HCT116 (cell line): ENCODE results near the gene LAMTOR5. TPM values are rescaled to one million over a fixed set of nuclear protein-coding genes. Genes with fewer than 3 reads are reported as not detected.

ENCODE experiments used
- ATAC-seq: fragments of 200-7000 bp; cut with Tn5 transposase; 2 replicates; pipeline ENCODE4 v1.9.1; 2020; ENCODE audit warnings: mild to moderate bottlenecking, moderate library complexity
- BruUV-seq: library from RNA; stranded (reverse); fragments of 400-500 nt; replicated peaks from 2 replicates; lab custom pipeline; 2021; lab: Mats Ljungman, UMichigan
- CTCF ChIA-PET: fragments of 300-600 bp; sonication (Branson Sonifier 250); formaldehyde crosslinking; loops from one replicate; lab custom pipeline; 2021; ENCODE audit warnings: antibody characterized with exemption; lab: Charles Lee
- POLR2A ChIA-PET: fragments of 300-600, 350-600 bp; sonication (Branson Sonifier 250); formaldehyde crosslinking; loops from one replicate; lab custom pipeline; 2021; ENCODE audit warnings: antibody characterized with exemption; lab: Charles Lee
- RAD21 ChIA-PET, 2 experiments: fragments of 300-600 bp; sonication (Branson Sonifier 250); formaldehyde crosslinking; loops; one replicate each; lab custom pipeline; 2023; ENCODE audit warnings: low total read pairs in 2 of 2; ENCODE audit not compliant: uncharacterized antibody in 2 of 2, unreplicated experiment in 2 of 2, low non-redundant PET in 1 of 2; lab: Charles Lee
- DNase-seq: peaks from one replicate; pipeline ENCODE4 v3.0.0-alpha.2; 2010; ENCODE audit warnings: low read depth, low spot score
- H2AFZ ChIP-seq: fragments of 200-600 bp; shearing (Covaris generic), sonication (generic); 2 replicates; pipeline ENCODE4 v1.6.1; 2017; ENCODE audit warnings: low read depth, mixed run types, mixed read lengths, antibody characterized with exemption, low read length; ENCODE audit not compliant: poor library complexity, severe bottlenecking
- H3K27ac ChIP-seq: 2 replicates; pipeline ENCODE4 v1.5.1; 2012; ENCODE audit warnings: low read depth, low read length
- H3K27me3 ChIP-seq: fragments of 200-600 bp; sonication (generic); 2 replicates; pipeline ENCODE4 v1.6.1; 2016; ENCODE audit warnings: mixed run types, low read length, mixed read lengths; ENCODE audit not compliant: insufficient read depth
- H3K36me3 ChIP-seq, 2 experiments: fragments of 200-500 bp in 1 of 2; fragments of 200-600 bp in 1 of 2; sonication (Bioruptor generic) in 1 of 2; sonication (generic) in 1 of 2; 2 replicates each; pipeline versions ENCODE4 v1.5.1 to v1.6.1; 2014 to 2016; ENCODE audit warnings: low read length in 2 of 2, inconsistent platforms in 1 of 2, mixed read lengths in 1 of 2, mixed run types in 1 of 2; ENCODE audit not compliant: insufficient read depth in 2 of 2, control insufficient read depth in 1 of 2
- H3K4me1 ChIP-seq, 2 experiments: fragments of 200-600 bp in 1 of 2; sonication (generic) in 1 of 2; 2 replicates each; pipeline versions ENCODE4 v1.5.1 to v1.6.1; 2012 to 2017; ENCODE audit warnings: low read length in 2 of 2, inconsistent platforms in 1 of 2, mild to moderate bottlenecking in 1 of 2, mixed read lengths in 1 of 2, mixed run types in 1 of 2, moderate library complexity in 1 of 2; ENCODE audit not compliant: insufficient read depth in 2 of 2, control insufficient read depth in 1 of 2
- H3K4me2 ChIP-seq: fragments of 200-600 bp; sonication (generic); 2 replicates; pipeline ENCODE4 v1.6.1; 2017; ENCODE audit warnings: mixed run types, low read length, mixed read lengths
- H3K4me3 ChIP-seq, 2 experiments: fragments of 200-600 bp in 1 of 2; sonication (generic) in 1 of 2; replicated peaks in 1 of 2; 2 replicates each; pipeline ENCODE4 v1.5.1; 2011 to 2016; ENCODE audit warnings: low read length in 2 of 2, control low read depth in 1 of 2, low read depth in 1 of 2, mild to moderate bottlenecking in 1 of 2, mixed read lengths in 1 of 2, mixed run types in 1 of 2
- H3K79me2 ChIP-seq: fragments of 200-600 bp; sonication (generic); 2 replicates; pipeline ENCODE4 v1.6.1; 2017; ENCODE audit warnings: mild to moderate bottlenecking, mixed run types, low read length, moderate library complexity, mixed read lengths; ENCODE audit not compliant: insufficient read depth
- H3K9ac ChIP-seq: fragments of 200-600 bp; sonication (generic); 2 replicates; pipeline ENCODE4 v1.6.1; 2016; ENCODE audit warnings: low read length, mixed read lengths
- H3K9me2 ChIP-seq: fragments of 200-600 bp; sonication (generic), shearing (Covaris generic); 2 replicates; pipeline ENCODE4 v1.6.1; 2017; ENCODE audit warnings: mixed run types, mild to moderate bottlenecking, moderate library complexity; ENCODE audit not compliant: insufficient read depth
- H3K9me3 ChIP-seq, 2 experiments: fragments of 200-500 bp in 1 of 2; fragments of 200-600 bp in 1 of 2; sonication (Bioruptor generic) in 1 of 2; sonication (generic) in 1 of 2; 2 replicates each; pipeline ENCODE4 v1.6.1; 2014 to 2017; ENCODE audit warnings: low read length in 2 of 2, mixed read lengths in 2 of 2, inconsistent platforms in 1 of 2, low read depth in 1 of 2, mild to moderate bottlenecking in 1 of 2, mixed run types in 1 of 2, moderate library complexity in 1 of 2; ENCODE audit not compliant: control insufficient read depth in 1 of 2, insufficient read depth in 1 of 2
- H4K20me1 ChIP-seq: fragments of 200-600 bp; sonication (generic), shearing (Covaris generic); 2 replicates; pipeline ENCODE4 v1.6.1; 2017; ENCODE audit warnings: mixed run types, mild to moderate bottlenecking, moderate library complexity; ENCODE audit not compliant: insufficient read depth
- EGR1 ChIP-seq: IDR thresholded peaks from 2 replicates; pipeline ENCODE4 v1.6.1; 2012; ENCODE audit warnings: low read depth
- POLR2A ChIP-seq: IDR thresholded peaks from 2 replicates; pipeline ENCODE4 v1.7.0; 2011; ENCODE audit warnings: borderline replicate concordance; ENCODE audit not compliant: insufficient read depth, insufficient read length; ENCODE audit errors: extremely low read depth
- RAD21 ChIP-seq: IDR thresholded peaks from 2 replicates; pipeline ENCODE4 v1.6.1; 2012; ENCODE audit warnings: low read depth, mild to moderate bottlenecking
- SIN3A ChIP-seq: IDR thresholded peaks from 2 replicates; pipeline ENCODE4 v1.6.1; 2012; ENCODE audit warnings: low read depth
- SRF ChIP-seq: IDR thresholded peaks from 2 replicates; pipeline ENCODE4 v1.6.1; 2012; ENCODE audit warnings: low read depth
- YY1 ChIP-seq: IDR thresholded peaks from 2 replicates; pipeline ENCODE4 v1.6.1; 2011; ENCODE audit warnings: low read length, low read depth, moderate library complexity, mild to moderate bottlenecking; ENCODE audit not compliant: insufficient replicate concordance; ENCODE audit errors: extremely low read depth
- intact Hi-C: fragments of 100-400 bp; cut with micrococcal nuclease; formaldehyde crosslinking; loops from 2 replicates; pipeline ENCODE4 v1.10.0; 2022
- total RNA-seq: library from RNA; stranded (reverse); gene quantifications from one replicate; pipeline ENCODE4 v1.2.1, GENCODE V29; 2021; ENCODE audit not compliant: unreplicated experiment
- TF ChIP-seq, protein P1 (sequence below): IDR thresholded peaks from 2 replicates; pipeline ENCODE4 v1.6.1; 2012

Gene LAMTOR5
- total RNA-seq, 1 experiment from 2014 or later = 137 TPM

DNA sequence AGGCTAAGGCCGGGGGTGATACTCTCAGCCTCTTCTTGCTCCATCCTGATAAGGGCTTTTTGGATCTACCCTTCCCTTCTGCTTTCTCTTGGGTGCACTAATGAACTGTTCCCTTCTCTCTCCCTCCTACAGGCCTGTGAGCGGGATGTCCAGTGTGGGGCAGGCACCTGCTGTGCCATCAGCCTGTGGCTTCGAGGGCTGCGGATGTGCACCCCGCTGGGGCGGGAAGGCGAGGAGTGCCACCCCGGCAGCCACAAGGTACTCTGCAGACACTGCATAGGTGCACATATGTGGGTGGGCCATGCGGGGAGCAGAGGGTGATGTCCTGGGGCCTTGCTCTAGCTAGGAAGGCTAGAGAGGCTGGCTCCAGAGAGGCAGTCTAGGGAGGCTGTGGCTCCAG lies 46.3 kb upstream of the LAMTOR5 start:
- H3K27ac ChIP-seq = no peak overlapping the region
- no peak for DNase-seq
- H4K20me1 ChIP-seq = no peaks in the 10 kb centered on the region
- RAD21 ChIA-PET = interaction anchor here in 1 of 2 experiments (1.3 kb wide), 1 partner anchor 41 kb away, joined by 4 read pairs; no protein-coding TSS in a partner anchor
- H3K4me1 ChIP-seq = no peaks in the 10 kb centered on the region
- ATAC-seq = no peak
- TF ChIP-seq, protein P1, sequence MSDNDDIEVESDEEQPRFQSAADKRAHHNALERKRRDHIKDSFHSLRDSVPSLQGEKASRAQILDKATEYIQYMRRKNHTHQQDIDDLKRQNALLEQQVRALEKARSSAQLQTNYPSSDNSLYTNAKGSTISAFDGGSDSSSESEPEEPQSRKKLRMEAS = no peak
- TF ChIP-seq SRF = no peak
- TF ChIP-seq SIN3A = no peak
- no peak for TF ChIP-seq YY1
- no peak for TF ChIP-seq POLR2A
- TF ChIP-seq, all 23 proteins: peak for 0
- ChIA-PET POLR2A (no interaction called here), CTCF (interaction anchor here (0.6 to 1.2 kb wide), 4 partner anchors 9 to 246 kb away, joined by 3 to 4 read pairs (median 3); no protein-coding TSS in a partner anchor)
- Histone ChIP-seq H3K9ac (no peak overlapping the region), H3K27me3 (peaks cover 32% of the 10 kb centered on the region), H3K4me3 (no peak overlapping the region), H3K9me2 (no peaks in the 10 kb centered on the region), H2AFZ (no peak overlapping the region), H3K79me2 (no peaks in the 10 kb centered on the region), H3K36me3 (no peaks in the 10 kb centered on the region), H3K4me2 (no peak overlapping the region), H3K9me3 (no peaks in the 10 kb centered on the region)
- no TSS peak for BruUV-seq
- intact Hi-C loops = no loop called here

DNA sequence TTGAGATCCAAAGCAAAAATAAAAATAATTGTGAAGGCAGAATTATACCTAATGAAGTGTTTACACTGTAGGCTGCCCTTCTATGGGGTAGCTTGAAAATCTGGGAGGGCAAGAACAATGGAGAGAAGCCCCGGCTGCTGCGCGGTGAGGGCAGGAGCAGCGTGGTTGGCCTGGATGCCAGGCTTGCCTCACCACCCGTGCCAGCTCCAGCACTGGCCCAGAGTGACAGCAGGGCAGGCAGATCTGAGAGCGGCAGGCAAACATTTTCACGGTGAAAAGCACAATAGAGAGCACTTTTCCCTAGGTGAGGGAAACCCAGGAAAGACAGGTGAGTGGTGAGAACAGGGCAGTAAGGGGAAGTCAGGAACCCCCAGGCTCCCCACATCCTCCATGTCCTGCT lies 44.8 kb upstream of the LAMTOR5 start:
- TF ChIP-seq EGR1 (no peak), SRF (no peak), RAD21 (no peak)
- DNase-seq (no peak), ATAC-seq (no peak)
- Histone ChIP-seq H3K36me3 (no peaks in the 10 kb centered on the region), H3K4me2 (no peak overlapping the region), H3K27me3 (peaks cover 38% of the 10 kb centered on the region), H3K4me3 (no peak overlapping the region), H4K20me1 (no peaks in the 10 kb centered on the region), H3K79me2 (no peaks in the 10 kb centered on the region), H3K9me2 (no peaks in the 10 kb centered on the region), H2AFZ (no peak overlapping the region), H3K27ac (no peak overlapping the region), H3K9ac (no peak overlapping the region), H3K9me3 (no peaks in the 10 kb centered on the region), H3K4me1 (no peaks in the 10 kb centered on the region)
- POLR2A ChIA-PET = no interaction called here
- CTCF ChIA-PET = interaction anchor here (0.9 kb wide), 1 partner anchor 255 kb away, joined by 3 read pairs; no protein-coding TSS in a partner anchor
- intact Hi-C loops = no loop called here
- BruUV-seq = no TSS peak
- RAD21 ChIA-PET = no interaction called here
